K562 (cell line): ENCODE results near the gene ZP1. TPM values are rescaled to one million over a fixed set of nuclear protein-coding genes. Genes with fewer than 3 reads are reported as not detected.

ENCODE experiments used
- ATAC-seq: fragments of 200-7000 bp; cut with Tn5 transposase; 3 replicates; pipeline ENCODE4 v1.9.1; 2020; ENCODE audit warnings: moderate library complexity
- BruUV-seq: library from RNA; stranded (reverse); fragments of 400-500 nt; replicated peaks from 2 replicates; lab custom pipeline; 2021; lab: Mats Ljungman, UMichigan
- CTCF ChIA-PET: fragments of 300-600 bp; formaldehyde crosslinking; extraction: SDS; loops from one replicate; lab custom pipeline; 2021; ENCODE audit warnings: low intra/inter-chr PET ratio; lab: Yijun Ruan, JAX
- POLR2A ChIA-PET: fragments of 300-600, 350-650 bp; sonication (Branson Sonifier 250); formaldehyde crosslinking; extraction: SDS; loops from one replicate; lab custom pipeline; 2021; ENCODE audit warnings: antibody characterized with exemption, inconsistent platforms; lab: Yijun Ruan, JAX
- DNase-seq, 4 experiments: peaks; one replicate each; pipeline versions ENCODE4 v3.0.0 to v3.0.0-alpha.2; 2011 to 2018; ENCODE audit warnings: low spot score in 3 of 4, mixed read lengths in 3 of 4; ENCODE audit errors: extremely low read depth in 1 of 4
- FAIRE-seq: peaks from 2 replicates; lab custom pipeline; 2011; peaks lifted over from hg19 to GRCh38; lab: Jason Lieb, UNC
- H2AFZ ChIP-seq: 2 replicates; pipeline ENCODE4 v1.6.0; 2011; ENCODE audit warnings: low read depth, low read length, control low read depth, inconsistent platforms
- H3K27ac ChIP-seq: fragments of 200-600 bp; 3 replicates; pipeline ENCODE4 v1.8.0; 2011; ENCODE audit warnings: low read depth, mild to moderate bottlenecking, control low read depth, inconsistent platforms, low read length, moderate library complexity, mixed read lengths; ENCODE audit errors: extremely low read depth
- H3K27me3 ChIP-seq, 2 experiments: fragments of 300-600 bp in 1 of 2; 2 replicates in 1 of 2; 3 replicates in 1 of 2; pipeline versions ENCODE4 v1.6.0 to v1.8.0; 2011; ENCODE audit warnings: inconsistent platforms in 2 of 2, low read length in 2 of 2, mild to moderate bottlenecking in 1 of 2, mixed read lengths in 1 of 2, moderate library complexity in 1 of 2; ENCODE audit not compliant: control insufficient read depth in 2 of 2, insufficient read depth in 2 of 2
- H3K36me3 ChIP-seq: fragments of 300-600 bp; 3 replicates; pipeline ENCODE4 v1.8.0; 2011; ENCODE audit warnings: mild to moderate bottlenecking, low read length, inconsistent platforms; ENCODE audit not compliant: control insufficient read depth, insufficient read depth
- H3K4me1 ChIP-seq, 2 experiments: fragments of 200-600 bp in 1 of 2; replicated peaks in 1 of 2; 2 replicates in 1 of 2; 3 replicates in 1 of 2; pipeline versions ENCODE4 v1.5.1 to v1.8.0; 2011; ENCODE audit warnings: inconsistent platforms in 2 of 2, low read length in 2 of 2, mild to moderate bottlenecking in 1 of 2, mixed read lengths in 1 of 2, moderate library complexity in 1 of 2; ENCODE audit not compliant: control insufficient read depth in 2 of 2, insufficient read depth in 2 of 2
- H3K4me2 ChIP-seq: 2 replicates; pipeline ENCODE4 v1.6.1; 2011; ENCODE audit warnings: low read length, control low read depth, inconsistent platforms, mixed read lengths; ENCODE audit not compliant: insufficient read depth
- H3K4me3 ChIP-seq: fragments of 200-600 bp; sonication (generic), shearing (Covaris generic); 2 replicates; pipeline ENCODE4 v1.5.1; 2016; ENCODE audit warnings: control low read depth, inconsistent platforms
- H3K79me2 ChIP-seq: fragments of 200-600 bp; 3 replicates; pipeline ENCODE4 v1.8.0; 2011; ENCODE audit warnings: low read length, inconsistent platforms; ENCODE audit not compliant: control insufficient read depth, insufficient read depth
- H3K9ac ChIP-seq, 2 experiments: 2 replicates each; pipeline versions ENCODE4 v1.6.0 to v1.6.1; 2011; ENCODE audit warnings: low read depth in 2 of 2, low read length in 2 of 2, control low read depth in 1 of 2, inconsistent platforms in 1 of 2, mild to moderate bottlenecking in 1 of 2, mixed read lengths in 1 of 2; ENCODE audit not compliant: insufficient read depth in 1 of 2
- H3K9me1 ChIP-seq: one replicate; pipeline ENCODE4 v1.6.0; 2011; ENCODE audit warnings: inconsistent platforms, mild to moderate bottlenecking, low read length, moderate library complexity; ENCODE audit not compliant: control insufficient read depth, insufficient read depth
- H3K9me3 ChIP-seq: replicated peaks from 2 replicates; pipeline ENCODE4 v1.5.1; 2011; ENCODE audit warnings: low read depth, low read length, inconsistent platforms; ENCODE audit not compliant: control insufficient read depth, insufficient read depth
- H4K20me1 ChIP-seq: replicated peaks from 2 replicates; pipeline ENCODE4 v1.6.1; 2011; ENCODE audit warnings: low read length, inconsistent platforms, mixed read lengths; ENCODE audit not compliant: control insufficient read depth, insufficient read depth
- AFF4 ChIP-seq: sonication (generic); formaldehyde crosslinking; IDR thresholded peaks from 2 replicates; pipeline ENCODE4 v1.8.0; 2023; ENCODE audit warnings: mild to moderate bottlenecking, missing genetic modification reagents
- ELF1 ChIP-seq: fragments of 200-800 bp; sonication (Bioruptor generic); IDR thresholded peaks from 2 replicates; pipeline ENCODE4 v1.6.1; 2016; ENCODE audit warnings: missing genetic modification characterization, missing compliant biosample characterization
- KDM5B ChIP-seq: fragments of 200-600 bp; sonication (generic); IDR thresholded peaks from 2 replicates; pipeline ENCODE4 v1.6.1; 2012; ENCODE audit warnings: low read depth, mild to moderate bottlenecking, moderate library complexity, low read length, control low read depth, inconsistent platforms; ENCODE audit not compliant: insufficient replicate concordance
- WGBS: fragments of 100-300 bp; shearing (Covaris generic); methylation state at CpG from one replicate; pipeline ENCODE4 v1.1.6; 2016; ENCODE audit warnings: low coverage, mixed read lengths; ENCODE audit not compliant: insufficient coverage; ENCODE audit errors: missing lambda C conversion rate; 5-methylcytosine and 5-hydroxymethylcytosine counted together
- in situ Hi-C: fragments of 300-500 bp; cut with MboI; formaldehyde crosslinking; loops from 4 replicates; pipeline ENCODE4 v1.15.0; 2018; ENCODE audit warnings: inconsistent platforms, mixed read lengths
- intact Hi-C: fragments of 100-400 bp; cut with micrococcal nuclease; formaldehyde crosslinking; loops from 2 replicates; pipeline ENCODE4 v1.14.2; 2022
- polyA plus RNA-seq, 8 experiments: library from polyadenylated mRNA; depleted of rRNA in 4 of 8; stranded (reverse) in 5 of 8; unstranded in 3 of 8; fragments of >200 nt; fragmentation: Nextera tagmentation in 2 of 8; fragmentation: Illumina TruSeq in 1 of 8; extraction: Ambion mirVana in 2 of 8; extraction: Trizol in 1 of 8; gene quantifications; 2 replicates each; pipeline versions ENCODE4 v1.2.1 to v1.2.3, GENCODE V29; 2011 to 2014; ENCODE audit warnings: inconsistent platforms in 1 of 8, missing spikeins in 1 of 8
- total RNA-seq, 7 experiments: library from RNA; depleted of rRNA in 6 of 7; stranded (reverse); fragments of >200 nt in 6 of 7; fragmentation: Illumina TruSeq in 2 of 7; extraction: Trizol in 2 of 7; gene quantifications; 2 replicates each; pipeline versions ENCODE4 v1.2.1 to v1.2.3, GENCODE V29; 2011 to 2021; ENCODE audit warnings: low replicate concordance in 1 of 7
- TF ChIP-seq, protein P1 (sequence below): sonication (generic); formaldehyde crosslinking; IDR thresholded peaks from 2 replicates; pipeline ENCODE4 v1.8.0; 2022; ENCODE audit warnings: missing genetic modification reagents, mild to moderate bottlenecking, moderate library complexity, borderline replicate concordance
- TF ChIP-seq, protein P2 (sequence below), 2 experiments: IDR thresholded peaks; 2 replicates each; pipeline ENCODE4 v1.6.1; 2011; ENCODE audit warnings: borderline replicate concordance in 1 of 2, control low read depth in 1 of 2, low read depth in 1 of 2, low read length in 1 of 2, mild to moderate bottlenecking in 1 of 2, mixed read lengths in 1 of 2, moderate library complexity in 1 of 2; ENCODE audit not compliant: insufficient read depth in 1 of 2, insufficient read length in 1 of 2, poor library complexity in 1 of 2, severe bottlenecking in 1 of 2; ENCODE audit errors: extremely low read depth in 1 of 2
- TF ChIP-seq, protein P3 (sequence below): fragments of 250-450 bp; sonication (Bioruptor Pico); IDR thresholded peaks from 2 replicates; pipeline ENCODE4 v1.5.0; 2021
- TF ChIP-seq, protein P4 (sequence below): fragments of 250-450 bp; sonication (Bioruptor Pico); IDR thresholded peaks from 2 replicates; pipeline ENCODE4 v1.4.0; 2020

The ZP1 gene
- total and polyA plus RNA-seq, 9 of the 15 experiments (the other 6 are each of a cell fraction or from before 2014, with no cell fraction given) = 0.11 to 0.15 TPM; not detected in 7

DNA sequence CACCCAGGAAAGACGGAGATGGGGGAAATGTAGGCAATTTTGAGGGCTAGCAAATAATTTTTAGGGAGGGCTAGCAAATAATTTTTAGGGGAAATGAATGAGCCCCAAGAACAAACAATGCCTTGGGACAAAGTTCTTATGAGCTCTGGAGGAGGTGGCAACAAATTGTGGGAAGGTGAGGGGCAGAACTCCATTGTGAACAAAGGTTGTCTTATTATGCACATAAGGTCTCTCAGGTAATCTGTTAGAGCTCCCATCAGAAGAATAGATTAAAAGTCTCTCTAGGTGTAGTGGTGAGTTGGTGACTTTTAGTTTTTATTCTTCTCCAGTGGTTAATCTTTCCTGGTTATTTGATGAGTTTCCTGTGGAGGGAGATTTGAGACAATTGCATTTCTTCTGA lies 41.5 kb downstream of the ZP1 start:
- no peak for ATAC-seq
- peaks cover 8% of the 10 kb centered on the region for H3K9me3 ChIP-seq
- peaks cover 16% of the 10 kb centered on the region for H3K36me3 ChIP-seq
- H3K9ac ChIP-seq = no peak overlapping the region
- peaks cover 20% of the 10 kb centered on the region for H4K20me1 ChIP-seq
- BruUV-seq = no TSS peak
- no peak for DNase-seq
- H3K4me3 ChIP-seq = no peak overlapping the region
- 8% methylated on average over 1 of the region's 1 CpG for WGBS
- no peak overlapping the region for H3K27ac ChIP-seq
- no peak overlapping the region for H2AFZ ChIP-seq
- peaks cover 3% of the 10 kb centered on the region for H3K9me1 ChIP-seq
- no peak for FAIRE-seq
- H3K79me2 ChIP-seq = peaks cover 26% of the 10 kb centered on the region
- TF ChIP-seq KDM5B (no peak), AFF4 (CRISPR knock-in tag) (no peak), ELF1 (tag) (no peak)
- TF ChIP-seq, protein P1, sequence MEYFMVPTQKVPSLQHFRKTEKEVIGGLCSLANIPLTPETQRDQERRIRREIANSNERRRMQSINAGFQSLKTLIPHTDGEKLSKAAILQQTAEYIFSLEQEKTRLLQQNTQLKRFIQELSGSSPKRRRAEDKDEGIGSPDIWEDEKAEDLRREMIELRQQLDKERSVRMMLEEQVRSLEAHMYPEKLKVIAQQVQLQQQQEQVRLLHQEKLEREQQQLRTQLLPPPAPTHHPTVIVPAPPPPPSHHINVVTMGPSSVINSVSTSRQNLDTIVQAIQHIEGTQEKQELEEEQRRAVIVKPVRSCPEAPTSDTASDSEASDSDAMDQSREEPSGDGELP (CRISPR knock-in tag) = no peak
- TF ChIP-seq, protein P2, sequence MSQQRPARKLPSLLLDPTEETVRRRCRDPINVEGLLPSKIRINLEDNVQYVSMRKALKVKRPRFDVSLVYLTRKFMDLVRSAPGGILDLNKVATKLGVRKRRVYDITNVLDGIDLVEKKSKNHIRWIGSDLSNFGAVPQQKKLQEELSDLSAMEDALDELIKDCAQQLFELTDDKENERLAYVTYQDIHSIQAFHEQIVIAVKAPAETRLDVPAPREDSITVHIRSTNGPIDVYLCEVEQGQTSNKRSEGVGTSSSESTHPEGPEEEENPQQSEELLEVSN (IDR thresholded peaks at IDR 0.05; ENCODE audit: borderline replicate concordance in 1 of 2, extremely low read depth in 1 of 2, insufficient read depth in 1 of 2, insufficient read length in 1 of 2, low read depth in 1 of 2, low read length in 1 of 2, poor library complexity in 1 of 2, severe bottlenecking in 1 of 2) = no peak
- TF ChIP-seq, protein P3, sequence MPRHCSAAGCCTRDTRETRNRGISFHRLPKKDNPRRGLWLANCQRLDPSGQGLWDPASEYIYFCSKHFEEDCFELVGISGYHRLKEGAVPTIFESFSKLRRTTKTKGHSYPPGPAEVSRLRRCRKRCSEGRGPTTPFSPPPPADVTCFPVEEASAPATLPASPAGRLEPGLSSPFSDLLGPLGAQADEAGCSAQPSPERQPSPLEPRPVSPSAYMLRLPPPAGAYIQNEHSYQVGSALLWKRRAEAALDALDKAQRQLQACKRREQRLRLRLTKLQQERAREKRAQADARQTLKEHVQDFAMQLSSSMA (CRISPR knock-in tag) = no peak
- TF ChIP-seq, protein P4, sequence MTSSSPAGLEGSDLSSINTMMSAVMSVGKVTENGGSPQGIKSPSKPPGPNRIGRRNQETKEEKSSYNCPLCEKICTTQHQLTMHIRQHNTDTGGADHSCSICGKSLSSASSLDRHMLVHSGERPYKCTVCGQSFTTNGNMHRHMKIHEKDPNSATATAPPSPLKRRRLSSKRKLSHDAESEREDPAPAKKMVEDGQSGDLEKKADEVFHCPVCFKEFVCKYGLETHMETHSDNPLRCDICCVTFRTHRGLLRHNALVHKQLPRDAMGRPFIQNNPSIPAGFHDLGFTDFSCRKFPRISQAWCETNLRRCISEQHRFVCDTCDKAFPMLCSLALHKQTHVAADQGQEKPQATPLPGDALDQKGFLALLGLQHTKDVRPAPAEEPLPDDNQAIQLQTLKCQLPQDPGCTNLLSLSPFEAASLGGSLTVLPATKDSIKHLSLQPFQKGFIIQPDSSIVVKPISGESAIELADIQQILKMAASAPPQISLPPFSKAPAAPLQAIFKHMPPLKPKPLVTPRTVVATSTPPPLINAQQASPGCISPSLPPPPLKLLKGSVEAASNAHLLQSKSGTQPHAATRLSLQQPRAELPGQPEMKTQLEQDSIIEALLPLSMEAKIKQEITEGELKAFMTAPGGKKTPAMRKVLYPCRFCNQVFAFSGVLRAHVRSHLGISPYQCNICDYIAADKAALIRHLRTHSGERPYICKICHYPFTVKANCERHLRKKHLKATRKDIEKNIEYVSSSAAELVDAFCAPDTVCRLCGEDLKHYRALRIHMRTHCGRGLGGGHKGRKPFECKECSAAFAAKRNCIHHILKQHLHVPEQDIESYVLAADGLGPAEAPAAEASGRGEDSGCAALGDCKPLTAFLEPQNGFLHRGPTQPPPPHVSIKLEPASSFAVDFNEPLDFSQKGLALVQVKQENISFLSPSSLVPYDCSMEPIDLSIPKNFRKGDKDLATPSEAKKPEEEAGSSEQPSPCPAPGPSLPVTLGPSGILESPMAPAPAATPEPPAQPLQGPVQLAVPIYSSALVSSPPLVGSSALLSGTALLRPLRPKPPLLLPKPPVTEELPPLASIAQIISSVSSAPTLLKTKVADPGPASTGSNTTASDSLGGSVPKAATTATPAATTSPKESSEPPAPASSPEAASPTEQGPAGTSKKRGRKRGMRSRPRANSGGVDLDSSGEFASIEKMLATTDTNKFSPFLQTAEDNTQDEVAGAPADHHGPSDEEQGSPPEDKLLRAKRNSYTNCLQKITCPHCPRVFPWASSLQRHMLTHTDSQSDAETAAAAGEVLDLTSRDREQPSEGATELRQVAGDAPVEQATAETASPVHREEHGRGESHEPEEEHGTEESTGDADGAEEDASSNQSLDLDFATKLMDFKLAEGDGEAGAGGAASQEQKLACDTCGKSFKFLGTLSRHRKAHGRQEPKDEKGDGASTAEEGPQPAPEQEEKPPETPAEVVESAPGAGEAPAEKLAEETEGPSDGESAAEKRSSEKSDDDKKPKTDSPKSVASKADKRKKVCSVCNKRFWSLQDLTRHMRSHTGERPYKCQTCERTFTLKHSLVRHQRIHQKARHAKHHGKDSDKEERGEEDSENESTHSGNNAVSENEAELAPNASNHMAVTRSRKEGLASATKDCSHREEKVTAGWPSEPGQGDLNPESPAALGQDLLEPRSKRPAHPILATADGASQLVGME = no peak
- peaks cover 13 to 21% of the 10 kb centered on the region in 2 experiments for H3K4me1 ChIP-seq
- CTCF ChIA-PET = no interaction called here
- POLR2A ChIA-PET = interaction anchor here (1.0 kb wide), 1 partner anchor 10 kb away, joined by 3 read pairs; no protein-coding TSS in a partner anchor
- intact Hi-C loops (no loop called here), in situ Hi-C loops (no loop called here)
- H3K27me3 ChIP-seq = no peaks in the 10 kb centered on the region
- no peak overlapping the region for H3K4me2 ChIP-seq
